CD4-positive, alpha-beta T cell treated with Interferon gamma for 1 hour (primary cell): ENCODE data around the gene CNDP2.

Experiments
- DNase-seq: peaks from one replicate; pipeline ENCODE4 v3.0.0-alpha.2; 2020

Gene CNDP2

DNA sequence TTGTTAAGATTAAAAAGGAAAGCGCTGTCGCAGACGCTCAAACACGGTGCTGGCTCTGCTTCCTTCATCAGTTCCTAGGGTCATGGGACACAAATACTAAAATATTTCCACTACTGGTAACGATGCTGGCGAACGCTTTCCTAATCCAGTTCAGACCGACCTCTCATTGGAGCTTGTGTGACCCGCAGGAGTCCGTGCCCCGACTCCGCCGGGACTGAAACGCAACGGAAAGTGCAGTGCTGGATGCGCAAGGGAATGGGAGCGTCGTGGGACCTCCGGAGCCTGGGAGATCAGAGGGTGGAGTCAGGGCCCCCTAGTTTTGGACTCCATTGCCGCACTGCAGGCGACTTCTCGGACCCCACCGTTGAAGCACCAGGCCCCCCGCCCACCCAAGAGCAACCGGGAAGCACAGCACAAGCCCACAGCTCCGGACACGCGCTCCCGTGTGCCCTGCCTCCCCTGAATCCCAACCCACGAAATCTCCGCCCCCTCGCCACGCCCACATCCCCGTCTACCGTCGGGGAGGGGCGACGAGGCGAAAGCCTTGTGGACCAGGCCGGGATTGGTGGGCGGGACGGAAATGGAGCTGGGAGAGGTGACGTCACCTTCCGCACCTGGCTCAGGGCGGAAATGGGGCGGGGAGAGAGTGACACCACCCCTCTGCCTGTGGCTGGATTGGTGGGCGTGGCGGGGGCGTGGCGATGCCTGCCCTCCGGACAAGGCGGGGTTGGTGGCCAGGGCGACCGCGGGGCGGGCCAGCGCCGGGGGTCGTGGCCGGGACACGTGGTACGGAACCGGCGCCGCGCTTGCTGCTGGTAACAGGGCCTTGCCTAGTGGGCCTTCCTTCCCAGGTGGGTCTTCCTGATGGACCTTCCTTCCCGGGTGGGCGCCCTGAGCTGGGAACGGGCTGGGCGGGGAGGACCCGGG lies at the start of gene CNDP2:
Gene CNDP2 (plus strand): TSS at position 783 of the 927 bp plus-strand sequence. CDS start 3,611 bp downstream, outside the sequence.
- peak; percentile 98 for DNase-seq

DNA sequence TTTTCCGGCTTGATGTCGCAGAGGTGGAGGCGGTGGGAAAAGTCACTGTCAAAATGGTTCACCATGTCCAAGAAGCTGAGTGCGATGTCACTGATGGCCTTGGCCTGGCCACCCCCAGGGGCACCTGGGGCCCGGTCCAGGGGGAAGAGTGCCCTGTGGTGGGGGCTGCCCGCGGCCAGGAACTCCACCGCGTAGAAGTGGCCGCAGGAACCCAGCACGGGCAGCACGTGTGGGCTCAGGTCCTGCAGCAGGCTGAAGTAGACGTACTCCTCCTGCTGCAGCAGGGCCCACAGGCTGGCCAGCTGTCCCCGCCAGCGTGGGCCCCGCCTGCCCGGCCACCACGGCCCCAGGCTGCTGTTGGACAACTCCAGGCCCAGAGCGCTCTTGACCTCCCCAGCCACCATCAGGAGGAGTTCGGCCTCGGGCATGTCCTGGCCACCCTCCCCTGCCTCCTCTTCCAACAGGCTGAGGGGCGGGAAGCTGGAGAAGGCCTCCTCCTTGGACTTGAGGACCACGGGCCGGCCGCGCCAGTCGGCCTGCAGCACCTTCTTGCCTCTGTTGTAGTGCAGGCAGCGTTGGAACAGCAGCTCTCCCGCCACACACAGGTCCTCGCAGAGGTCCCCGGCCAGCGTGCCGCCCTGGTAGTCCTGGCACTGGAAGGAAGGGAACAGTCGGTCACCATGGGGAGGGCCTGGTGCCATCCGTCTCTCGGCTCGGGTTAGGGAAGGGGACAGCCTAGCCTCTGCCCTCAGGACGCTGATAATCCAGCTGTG lies 49.3 kb upstream of the CNDP2 start:
- DNase-seq = no peak

DNA sequence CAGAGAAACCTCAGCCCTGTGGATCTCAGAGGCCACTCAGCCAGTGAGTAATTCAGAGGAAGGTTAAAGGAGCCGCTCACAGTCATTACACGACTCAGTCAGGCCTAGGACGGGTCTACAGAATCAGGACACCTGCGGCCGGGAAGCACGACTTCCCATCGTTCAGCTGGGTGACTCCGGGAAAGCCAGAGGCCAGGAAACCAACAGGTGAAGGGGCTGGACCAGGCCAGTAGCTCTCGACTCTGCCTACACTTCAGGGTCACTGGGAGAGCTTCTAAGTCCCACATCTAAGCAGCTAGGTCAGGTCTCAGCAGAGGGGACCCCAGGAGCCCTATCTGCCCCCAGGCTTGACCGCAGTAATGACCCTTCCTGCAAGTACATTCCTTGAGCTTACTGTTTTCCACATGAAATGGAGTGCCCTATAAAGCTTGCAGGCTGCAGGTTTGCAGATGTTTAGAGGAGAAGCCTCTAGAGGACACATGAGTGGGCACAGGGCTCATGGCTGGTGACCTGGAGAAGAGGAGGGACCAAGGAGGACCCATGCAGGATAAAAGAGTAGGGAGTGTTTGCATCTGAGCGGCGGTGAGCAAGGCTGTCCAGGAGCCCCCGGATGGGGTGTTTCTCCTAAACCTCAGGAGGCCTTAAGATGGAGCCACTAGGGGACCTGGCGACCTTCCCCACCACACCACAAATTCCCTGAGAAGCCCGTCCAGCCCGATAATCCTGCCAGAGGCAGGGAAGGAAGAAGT lies 48.6 kb upstream of the CNDP2 start:
- DNase-seq = no peak

DNA sequence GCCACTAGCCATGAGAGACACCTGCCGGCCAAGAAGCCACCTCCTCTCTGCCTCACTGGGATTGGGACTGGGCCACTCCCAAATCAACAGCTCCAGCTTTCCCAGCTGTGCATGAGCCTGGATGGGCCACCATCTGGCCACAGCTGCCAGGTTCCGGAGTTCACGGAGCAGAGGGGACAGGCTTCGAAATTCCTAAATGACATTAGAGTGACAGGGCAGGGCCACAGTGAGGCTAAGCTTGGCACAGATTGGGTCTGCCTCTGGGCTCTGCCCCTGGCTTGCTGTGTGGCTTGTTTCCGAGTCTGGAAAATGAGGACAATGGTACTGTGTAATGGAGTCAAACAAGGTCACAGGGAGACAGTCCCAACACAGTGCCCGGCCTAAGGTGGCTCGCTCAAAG lies 45.5 kb upstream of the CNDP2 start:
- no peak for DNase-seq

DNA sequence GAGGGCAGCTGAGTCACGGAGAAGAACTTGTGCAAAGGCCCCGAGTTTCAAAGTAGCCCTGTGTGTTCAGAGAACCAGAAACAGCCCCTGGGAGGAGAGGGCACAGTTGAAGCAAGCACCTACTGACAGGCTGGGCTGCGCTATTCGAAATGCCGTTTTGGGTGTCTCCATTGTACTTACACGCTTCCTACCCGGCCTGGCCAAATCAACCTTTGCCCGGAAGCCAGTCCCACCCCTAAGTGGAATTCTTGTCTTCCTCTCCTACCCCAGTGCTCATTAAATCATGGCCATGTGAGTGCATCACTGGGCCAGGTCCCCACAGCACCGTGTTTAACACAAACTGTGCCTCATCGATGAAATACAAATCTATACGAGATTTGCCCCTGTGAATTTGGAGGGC lies 45.0 kb upstream of the CNDP2 start:
- no peak for DNase-seq

DNA sequence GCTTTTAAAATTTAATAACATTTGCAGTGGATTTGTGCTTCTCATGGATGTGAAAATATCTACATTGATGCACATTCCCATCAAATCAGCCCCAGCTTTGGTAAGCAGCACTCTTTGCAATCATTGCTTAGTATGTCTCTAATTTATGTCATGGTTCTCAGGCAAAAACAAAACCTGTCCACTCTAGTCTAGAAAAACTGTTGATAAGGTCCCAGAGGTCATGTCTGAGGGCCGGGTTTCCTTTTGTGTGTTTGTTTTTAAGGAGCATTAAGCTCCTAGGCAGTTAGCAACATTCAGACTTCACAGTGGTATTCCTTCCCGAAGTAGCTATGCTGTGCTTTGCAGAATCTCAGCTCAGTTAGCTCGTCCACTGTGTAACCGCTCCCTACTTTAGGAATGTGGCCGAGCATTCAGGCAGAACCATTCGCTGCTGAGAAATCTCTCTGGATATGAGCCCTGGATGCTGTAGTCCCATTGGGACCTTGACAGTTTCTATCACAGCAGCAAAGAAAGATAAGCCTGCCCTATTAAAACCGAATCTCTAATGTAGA lies 43.1 kb upstream of the CNDP2 start:
- no peak for DNase-seq

DNA sequence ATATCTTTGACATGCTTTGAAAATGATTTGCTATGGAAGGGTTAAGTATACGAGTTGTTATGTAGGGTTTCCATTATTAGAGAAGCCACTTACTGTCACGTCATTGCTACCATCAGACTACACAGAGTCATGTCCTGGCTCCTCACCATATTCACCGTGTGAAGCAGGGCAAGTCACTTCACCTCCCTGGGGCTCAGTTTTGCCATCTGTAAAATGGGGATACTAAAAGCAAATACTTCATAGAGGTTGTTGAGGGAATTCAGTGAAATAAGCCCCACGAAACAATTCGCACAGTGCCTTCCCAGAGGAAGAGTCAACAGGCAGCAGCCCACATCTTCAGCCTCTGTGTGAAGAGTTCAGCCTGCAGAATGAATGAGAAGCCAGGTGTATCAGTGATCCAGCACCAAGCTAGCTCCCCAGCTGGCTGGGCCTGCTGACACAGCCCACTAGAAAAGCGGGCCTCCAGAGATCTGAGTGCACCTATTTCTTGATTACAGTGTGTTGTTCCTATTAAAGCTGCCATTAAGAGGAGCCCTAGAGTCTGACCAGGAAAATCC lies 42.4 kb upstream of the CNDP2 start:
- no peak for DNase-seq

DNA sequence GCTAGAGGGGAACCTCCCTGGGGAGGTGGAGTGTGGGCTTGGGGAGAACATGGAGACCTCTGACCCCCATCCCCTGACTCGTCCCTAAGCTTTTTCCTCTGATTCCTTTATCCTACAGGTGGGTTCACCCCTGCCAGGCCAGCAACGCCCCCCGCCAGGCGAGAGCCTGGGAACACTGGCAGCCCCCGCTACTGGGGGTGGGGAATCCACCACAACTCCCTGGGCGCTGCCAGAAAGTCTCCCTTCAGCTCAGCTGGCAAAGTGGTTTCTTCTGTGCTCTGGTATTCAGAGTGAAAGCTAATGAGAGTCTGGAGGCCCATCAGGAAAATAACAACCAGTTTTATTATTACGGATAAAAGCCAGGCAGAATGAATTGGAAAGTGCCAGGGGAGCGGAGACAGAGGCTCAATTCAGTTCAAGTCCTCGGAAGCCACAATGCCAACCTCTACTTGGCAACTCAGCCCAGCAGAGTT lies 41.8 kb upstream of the CNDP2 start:
- no peak for DNase-seq

DNA sequence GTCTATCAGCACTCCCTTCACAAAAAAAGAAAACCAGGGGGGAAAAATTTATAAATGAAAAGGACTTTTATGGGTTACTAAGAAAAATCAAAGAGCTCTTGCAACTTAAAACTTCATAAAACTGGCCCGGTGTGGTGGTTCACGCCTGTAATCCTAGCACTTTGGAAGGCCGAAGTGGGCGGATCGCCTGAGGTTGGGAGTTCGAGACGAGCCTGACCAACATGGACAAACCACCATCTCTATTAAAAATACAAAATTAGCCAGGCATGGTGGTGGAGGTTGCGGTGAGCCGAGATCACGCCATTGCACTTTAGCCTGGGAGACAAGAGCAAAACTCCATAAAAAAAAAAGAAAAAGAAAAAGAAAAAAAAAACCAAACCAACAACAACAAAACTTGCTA lies 40.8 kb upstream of the CNDP2 start:
- DNase-seq = no peak

DNA sequence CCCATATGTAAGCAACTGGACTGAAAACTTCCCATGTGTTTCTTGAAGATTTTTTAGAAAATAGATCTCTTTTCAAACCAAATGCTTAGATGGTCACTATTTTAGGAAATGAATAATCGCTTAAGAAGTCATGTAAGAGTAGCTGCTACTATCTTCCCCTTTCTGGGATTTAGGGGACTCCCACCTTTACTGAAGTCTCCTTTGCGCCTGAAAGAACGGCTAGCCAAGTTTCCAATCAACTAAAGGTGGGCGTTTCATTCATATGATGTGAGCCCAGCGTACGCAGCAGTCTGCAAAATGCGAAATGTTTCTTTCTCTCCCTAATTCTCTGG lies 40.2 kb upstream of the CNDP2 start:
- DNase-seq = no peak

DNA sequence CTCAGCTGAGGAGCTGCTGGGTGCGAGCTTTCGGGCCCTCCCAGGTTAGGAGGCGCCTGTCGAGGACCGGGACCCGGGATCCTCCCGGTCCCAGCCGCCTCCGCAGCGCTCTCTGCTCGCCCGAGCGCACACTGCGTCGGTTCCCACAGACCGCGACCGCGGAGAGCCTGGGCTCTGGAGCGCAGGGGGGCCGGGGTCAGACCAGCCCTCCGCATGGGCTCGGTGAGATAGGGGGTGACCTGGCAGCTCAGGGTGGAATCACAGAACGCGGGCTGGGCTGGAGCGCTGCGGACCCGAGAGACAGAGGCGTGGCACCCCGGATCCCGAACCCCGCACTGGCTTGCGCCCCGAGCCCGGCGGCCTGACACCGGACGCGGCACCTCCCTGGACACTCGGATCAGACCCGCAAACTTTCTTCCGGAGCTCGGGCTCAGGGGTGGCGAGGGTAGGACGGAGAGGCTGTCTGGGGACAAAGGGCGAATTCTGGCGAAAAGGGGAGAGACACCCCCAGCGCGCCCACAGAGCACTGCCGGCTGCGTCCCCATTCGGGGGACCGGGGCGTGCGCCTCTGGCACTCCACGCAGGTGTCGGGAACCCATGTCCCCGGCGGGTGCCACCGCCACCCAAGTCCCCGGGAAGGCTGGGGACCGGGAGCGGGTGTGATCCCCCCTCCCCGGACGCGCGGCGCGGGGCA lies 39.7 kb upstream of the CNDP2 start:
- DNase-seq = no peak

DNA sequence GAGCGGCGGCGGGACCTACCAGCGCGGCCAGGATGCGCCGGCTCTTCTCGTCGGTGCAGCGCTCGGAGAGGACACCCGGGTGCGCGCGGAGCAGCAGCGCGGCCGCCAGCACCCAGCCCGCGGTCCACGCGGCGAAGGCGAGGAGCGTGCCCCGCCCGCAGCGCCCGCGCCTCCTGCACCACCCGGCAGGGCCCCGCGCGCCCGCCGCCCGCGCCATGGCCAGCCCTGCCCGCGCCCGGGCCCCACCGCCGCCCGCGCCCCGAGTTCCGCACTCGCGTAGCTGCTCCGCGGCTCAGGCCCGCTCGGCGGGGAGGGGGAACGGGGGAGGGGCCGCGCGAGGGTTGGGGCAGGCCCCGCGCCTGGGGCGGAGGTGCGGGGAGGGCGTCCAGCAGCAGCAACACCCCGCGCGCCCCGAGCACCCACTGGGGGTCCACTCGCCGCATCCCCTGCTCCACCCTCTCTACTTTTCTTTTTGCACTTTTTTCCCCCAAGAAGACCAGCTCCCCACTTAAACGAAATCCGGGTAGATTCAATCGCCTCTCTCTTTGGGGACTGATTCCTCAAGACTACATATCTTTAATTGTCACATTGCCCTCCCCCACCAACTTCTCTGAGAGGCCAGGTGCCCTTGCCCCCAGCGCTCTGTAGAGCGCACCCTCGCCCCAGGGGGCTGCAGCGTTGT lies 39.0 kb upstream of the CNDP2 start, which contains the start of gene DIPK1C:
Gene DIPK1C (minus strand): TSS at position 266 of the 682 bp plus-strand sequence. CDS start 49 bp downstream, at position 217.
- DNase-seq = no peak

DNA sequence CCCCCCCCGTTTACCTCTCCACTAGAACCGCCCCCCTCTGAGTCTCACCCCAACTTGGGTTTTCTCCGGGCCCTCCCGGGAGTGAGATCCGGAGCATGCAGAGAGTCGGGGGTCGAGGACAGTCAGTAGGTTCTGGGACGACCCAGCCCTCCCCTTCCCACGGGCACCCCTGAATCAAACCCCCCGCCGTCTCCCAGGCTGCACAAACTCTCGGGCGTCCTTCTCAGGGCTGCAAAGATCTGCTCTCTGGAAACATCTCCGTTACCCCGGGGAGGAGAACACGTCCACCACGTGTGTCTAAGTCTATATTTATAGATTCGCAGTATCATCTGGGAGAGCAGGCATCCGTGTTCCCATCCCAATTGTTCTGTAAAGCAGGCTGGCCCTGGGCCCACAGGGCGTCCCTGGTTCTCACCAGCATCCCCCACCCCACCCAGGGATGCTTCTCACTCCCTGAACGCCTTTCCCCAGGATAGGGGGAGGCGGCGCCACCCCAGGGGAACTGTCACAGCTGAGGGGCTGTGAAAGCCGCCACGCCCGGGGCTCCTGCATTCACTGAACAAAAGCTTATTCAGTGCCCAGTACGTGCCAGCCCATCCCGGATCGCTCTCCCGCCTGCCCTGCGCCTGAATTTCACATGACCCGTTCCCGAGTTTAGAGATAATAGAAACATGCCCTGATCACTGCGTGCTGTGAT lies 38.3 kb upstream of the CNDP2 start:
- DNase-seq = no peak

DNA sequence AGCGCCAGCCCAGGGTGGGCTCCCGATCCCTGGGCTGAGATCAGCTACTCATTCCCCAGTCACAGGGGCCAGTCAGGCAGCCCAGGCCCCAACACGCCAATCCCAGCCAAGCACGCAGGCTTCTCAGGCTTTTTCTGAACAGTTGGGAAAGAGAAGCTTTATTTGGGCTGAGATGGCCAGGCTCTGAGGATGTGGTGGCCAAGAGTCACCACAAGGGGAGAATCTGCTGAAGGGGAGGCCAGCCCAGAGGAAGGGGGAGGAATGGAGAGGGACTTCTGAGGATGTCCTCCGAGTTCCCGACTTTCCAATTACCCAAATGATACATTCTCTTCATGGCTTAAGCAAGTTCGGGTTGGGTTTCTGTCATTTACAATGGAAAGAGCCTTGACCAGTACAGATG lies 36.3 kb upstream of the CNDP2 start:
- no peak for DNase-seq

DNA sequence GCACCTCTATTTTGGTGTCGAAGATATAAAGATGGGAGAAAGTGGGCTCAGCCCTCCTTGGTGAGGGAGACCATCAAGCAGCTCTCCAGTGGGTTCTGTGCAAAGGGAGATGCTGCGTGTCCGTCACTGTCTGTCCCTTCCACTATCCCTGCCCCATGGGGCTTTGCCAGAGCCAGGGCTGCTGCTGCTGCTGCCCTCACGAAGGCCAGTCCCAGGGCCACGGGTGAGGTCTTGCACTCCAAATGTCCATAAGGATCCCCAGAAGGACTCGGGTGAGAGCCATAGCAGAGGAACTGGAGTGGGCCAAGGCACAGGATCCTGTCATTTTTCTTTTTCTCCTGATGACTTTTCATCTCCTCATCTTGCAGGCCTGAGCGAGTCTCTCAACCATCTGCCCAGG lies 35.3 kb upstream of the CNDP2 start:
- DNase-seq = no peak

DNA sequence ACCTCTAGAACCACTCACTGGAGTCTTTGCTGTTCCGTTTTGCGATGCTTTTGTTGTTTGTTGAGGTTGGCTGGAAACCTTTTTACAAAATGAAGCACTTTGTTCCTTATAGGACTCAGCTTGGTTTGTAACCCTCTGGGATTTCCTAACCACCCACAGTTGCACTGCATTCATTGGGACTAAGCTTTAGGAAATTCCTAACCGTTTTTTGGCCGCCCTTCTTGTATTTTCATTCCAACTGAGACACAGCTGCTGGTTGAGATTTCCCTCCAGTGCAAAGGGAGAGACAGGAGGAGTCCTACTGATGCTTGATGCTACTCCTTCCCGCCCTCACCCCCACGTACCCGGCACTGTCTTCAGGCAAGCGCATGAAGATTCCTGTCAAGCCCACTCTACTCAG lies 32.9 kb upstream of the CNDP2 start:
- DNase-seq = no peak

DNA sequence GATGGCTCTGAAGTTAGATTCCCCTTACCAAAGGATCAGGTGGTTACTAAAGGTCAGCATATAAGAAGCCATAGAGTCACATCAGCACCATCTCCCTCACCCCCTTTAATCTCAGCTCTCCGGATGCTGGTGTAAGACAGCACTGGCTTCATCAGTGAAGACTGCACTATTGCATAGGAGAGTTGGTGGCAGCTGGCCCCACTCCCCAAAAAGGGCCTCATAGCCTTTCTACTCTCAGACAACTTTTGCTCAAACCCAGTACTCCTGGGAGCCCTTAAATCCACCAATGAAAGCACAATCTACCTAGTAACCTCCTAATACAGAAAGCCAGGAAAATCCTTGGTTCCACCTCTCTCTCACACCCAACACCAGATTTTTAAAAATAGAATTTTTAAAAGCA lies 32.2 kb upstream of the CNDP2 start:
- no peak for DNase-seq

DNA sequence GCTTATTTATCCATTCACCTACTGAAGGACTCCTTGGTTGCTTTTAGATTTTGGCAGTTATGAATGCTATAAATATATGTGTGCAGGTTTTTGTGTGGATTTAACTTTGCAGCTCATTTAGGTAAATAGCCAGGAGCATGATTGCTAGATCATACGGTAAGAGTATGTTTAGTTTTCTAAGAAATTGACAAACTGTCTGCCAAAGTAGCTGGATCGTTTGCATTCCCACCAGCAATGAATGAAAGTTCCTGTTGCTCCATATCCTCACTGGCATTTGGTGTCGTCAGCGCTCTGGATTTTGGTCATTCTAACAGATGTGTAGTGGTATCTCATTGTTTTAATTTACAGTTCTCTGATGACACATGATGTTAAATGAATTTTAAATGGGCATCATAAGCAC lies 30.4 kb upstream of the CNDP2 start:
- no peak for DNase-seq

DNA sequence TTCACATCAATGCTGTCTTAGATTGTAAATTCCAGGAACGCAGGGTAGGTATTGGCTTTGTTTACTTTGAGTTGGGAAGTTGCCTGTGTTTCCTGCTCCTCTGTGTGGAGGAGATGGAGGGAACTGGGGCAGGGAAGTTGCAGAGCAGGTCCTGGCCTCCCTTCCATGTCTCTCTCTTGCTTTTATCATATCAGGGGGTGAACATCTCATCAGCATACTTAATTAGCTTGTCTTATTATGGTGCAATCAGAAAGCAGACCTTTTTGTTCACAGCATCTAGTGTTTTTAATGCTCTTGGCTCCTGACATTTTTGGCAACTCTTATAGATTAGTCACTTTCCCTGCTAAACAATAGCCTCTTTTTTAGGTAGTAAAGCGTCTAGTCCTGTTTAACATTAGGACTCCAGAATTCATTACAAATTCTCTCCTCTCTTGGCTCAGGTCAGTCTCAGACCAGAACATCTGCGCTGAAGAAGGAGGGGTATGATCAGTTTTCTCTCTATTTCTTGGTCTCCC lies 27.6 kb upstream of the CNDP2 start:
- DNase-seq = no peak

DNA sequence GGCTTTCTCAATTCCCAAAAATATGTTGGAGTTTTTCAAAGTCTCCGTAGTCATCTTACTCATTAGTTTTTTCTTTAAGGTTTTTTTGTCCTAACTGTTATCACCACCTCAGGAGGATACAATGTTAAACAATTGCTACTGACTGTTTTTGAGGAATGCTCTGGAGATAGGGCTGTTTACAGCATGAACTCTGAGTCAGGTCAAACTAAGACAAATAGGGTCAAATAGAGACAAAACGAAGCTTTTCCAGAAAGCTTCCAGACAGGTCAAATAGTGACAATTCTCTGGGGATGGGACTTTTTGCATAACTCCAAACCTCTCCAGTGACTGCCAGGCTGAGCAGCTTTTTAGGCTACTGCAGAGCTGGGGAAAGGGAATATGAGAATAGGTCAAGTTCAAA lies 23.9 kb upstream of the CNDP2 start:
- DNase-seq = no peak
